HEK293T (cell line): ENCODE results near the gene SEPTIN1.
"Not testable (repeated sequence)": the region's sequence is repeated elsewhere in the genome, so short reads cannot be mapped to it uniquely, and the experiment has no call there.

ENCODE experiments used
- CTCF ChIA-PET: fragments of 350-600 bp; formaldehyde crosslinking; extraction: SDS; loops from one replicate; lab custom pipeline; 2021; ENCODE audit warnings: antibody characterized with exemption, inconsistent platforms; lab: Yijun Ruan, JAX
- POLR2A ChIA-PET: fragments of 350-600 bp; formaldehyde crosslinking; extraction: SDS; loops from one replicate; lab custom pipeline; 2020; ENCODE audit warnings: antibody characterized with exemption, inconsistent platforms; lab: Yijun Ruan, JAX
- DNase-seq: peaks from one replicate; pipeline ENCODE4 v3.0.0; 2012; ENCODE audit warnings: mixed read lengths; ENCODE audit errors: extremely low spot score
- ARNT ChIP-seq: fragments of 450-650 bp; IDR thresholded peaks from 2 replicates; pipeline ENCODE4 v1.6.1; 2017; ENCODE audit warnings: mild to moderate bottlenecking
- BHLHE40 ChIP-seq: fragments of 450-650 bp; IDR thresholded peaks from 2 replicates; pipeline ENCODE4 v1.6.1; 2016; ENCODE audit warnings: mild to moderate bottlenecking, moderate library complexity, borderline replicate concordance
- CTBP1 ChIP-seq: fragments of 450-650 bp; IDR thresholded peaks from 2 replicates; pipeline ENCODE4 v1.6.1; 2016; ENCODE audit warnings: borderline replicate concordance
- ELF4 ChIP-seq: fragments of 450-650 bp; IDR thresholded peaks from 2 replicates; pipeline ENCODE4 v1.6.1; 2017; ENCODE audit warnings: antibody characterized with exemption
- FOXA1 ChIP-seq: fragments of 450-650 bp; IDR thresholded peaks from 2 replicates; pipeline ENCODE4 v1.6.1; 2016; ENCODE audit warnings: mild to moderate bottlenecking
- FOXK2 ChIP-seq: fragments of 450-650 bp; IDR thresholded peaks from 2 replicates; pipeline ENCODE4 v1.6.1; 2016; ENCODE audit warnings: mild to moderate bottlenecking
- FOXM1 ChIP-seq: fragments of 450-650 bp; IDR thresholded peaks from 2 replicates; pipeline ENCODE4 v1.6.1; 2017; ENCODE audit warnings: mild to moderate bottlenecking, borderline replicate concordance
- HDGF ChIP-seq: fragments of 450-650 bp; IDR thresholded peaks from 2 replicates; pipeline ENCODE4 v1.6.1; 2017; ENCODE audit warnings: antibody characterized with exemption, borderline replicate concordance
- L3MBTL2 ChIP-seq: fragments of 450-650 bp; conservative IDR thresholded peaks from 2 replicates; pipeline ENCODE4 v1.6.1; 2016; ENCODE audit warnings: mild to moderate bottlenecking
- LEF1 ChIP-seq: fragments of 450-650 bp; IDR thresholded peaks from 2 replicates; pipeline ENCODE4 v1.6.1; 2017; ENCODE audit warnings: mild to moderate bottlenecking, borderline replicate concordance
- NFRKB ChIP-seq: fragments of 450-650 bp; IDR thresholded peaks from 2 replicates; pipeline ENCODE4 v1.6.1; 2016; ENCODE audit warnings: mild to moderate bottlenecking, moderate library complexity
- PKNOX1 ChIP-seq: fragments of 450-650 bp; IDR thresholded peaks from 2 replicates; pipeline ENCODE4 v1.6.1; 2016
- SP1 ChIP-seq: fragments of 450-650 bp; IDR thresholded peaks from 2 replicates; pipeline ENCODE4 v1.6.1; 2017
- SUZ12 ChIP-seq: fragments of 450-650 bp; IDR thresholded peaks from 2 replicates; pipeline ENCODE4 v1.6.1; 2016; ENCODE audit warnings: mild to moderate bottlenecking
- TARDBP ChIP-seq: fragments of 450-650 bp; IDR thresholded peaks from 2 replicates; pipeline ENCODE4 v1.6.1; 2016
- ZNF384 ChIP-seq: fragments of 450-650 bp; IDR thresholded peaks from 2 replicates; pipeline ENCODE4 v1.6.1; 2016

The SEPTIN1 gene

GRCh38 chr16:30350134-30350871, 32.1 kb downstream of the SEPTIN1 start:
- no peak for DNase-seq
- ChIA-PET POLR2A (interaction anchor here (0.7 to 1.0 kb wide), 2 partner anchors 15 to 21 kb away, joined by 3 read pairs; no protein-coding TSS in a partner anchor), CTCF (no interaction called here)
- TF ChIP-seq PKNOX1 (no peak), FOXA1 (no peak), LEF1 (no peak), SUZ12 (no peak), CTBP1 (no peak)

- DNase-seq: no peak
- no peak for TF ChIP-seq LEF1
- no peak for TF ChIP-seq FOXA1
- no peak for TF ChIP-seq FOXK2
- no peak for TF ChIP-seq HDGF
- no peak for TF ChIP-seq ELF4
- TF ChIP-seq BHLHE40: no peak
- no peak for TF ChIP-seq SP1
- no peak for TF ChIP-seq PKNOX1
- TF ChIP-seq TARDBP: no peak
- no peak for TF ChIP-seq NFRKB
- TF ChIP-seq ARNT: no peak
- TF ChIP-seq L3MBTL2: no peak
- no peak for TF ChIP-seq FOXM1
- TF ChIP-seq SUZ12: no peak
- TF ChIP-seq CTBP1: no peak
- TF ChIP-seq ZNF384: no peak
- POLR2A ChIA-PET: no interaction called here
- CTCF ChIA-PET: no interaction called here
Measured at GRCh38 chr16:30349675-30350074, 32.7 kb downstream of the SEPTIN1 start.

GRCh38 chr16:30348929-30349328, 33.4 kb downstream of the SEPTIN1 start:
- ChIA-PET POLR2A (no interaction called here), CTCF (interaction anchor here (0.6 kb wide), 1 partner anchor 66 kb away, joined by 3 read pairs; no protein-coding TSS in a partner anchor)
- DNase-seq: no peak
- TF ChIP-seq BHLHE40 (no peak), SUZ12 (no peak), FOXM1 (no peak), LEF1 (no peak), HDGF (no peak), CTBP1 (no peak), ARNT (no peak), NFRKB (no peak), FOXK2 (no peak), L3MBTL2 (no peak), TARDBP (no peak), FOXA1 (no peak)

DNA sequence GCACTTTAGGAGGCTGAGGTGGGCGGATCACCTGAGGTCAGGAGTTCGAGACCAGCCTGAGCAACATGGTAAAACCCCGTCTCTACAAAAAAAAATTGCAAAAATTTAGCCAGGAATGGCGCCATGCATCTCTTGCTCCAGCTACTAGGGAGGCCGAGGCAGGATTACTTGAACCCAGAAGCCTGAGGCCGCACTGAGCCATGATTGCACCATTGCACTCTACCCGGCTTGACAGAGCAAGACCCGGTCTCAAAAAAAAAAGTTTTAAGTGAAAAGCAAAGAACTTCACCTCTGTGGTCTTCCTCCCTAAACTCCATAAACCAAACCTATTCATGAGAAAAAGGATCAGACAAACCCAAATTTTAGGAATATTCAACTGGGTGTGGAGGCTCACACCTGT, 34.2 kb downstream of the SEPTIN1 start:
- CTCF ChIA-PET: no interaction called here
- no peak for TF ChIP-seq SP1
- TF ChIP-seq FOXA1: no peak
- TF ChIP-seq L3MBTL2: no peak
- no peak for TF ChIP-seq HDGF
- TF ChIP-seq ELF4: no peak
- TF ChIP-seq ZNF384: no peak

DNA sequence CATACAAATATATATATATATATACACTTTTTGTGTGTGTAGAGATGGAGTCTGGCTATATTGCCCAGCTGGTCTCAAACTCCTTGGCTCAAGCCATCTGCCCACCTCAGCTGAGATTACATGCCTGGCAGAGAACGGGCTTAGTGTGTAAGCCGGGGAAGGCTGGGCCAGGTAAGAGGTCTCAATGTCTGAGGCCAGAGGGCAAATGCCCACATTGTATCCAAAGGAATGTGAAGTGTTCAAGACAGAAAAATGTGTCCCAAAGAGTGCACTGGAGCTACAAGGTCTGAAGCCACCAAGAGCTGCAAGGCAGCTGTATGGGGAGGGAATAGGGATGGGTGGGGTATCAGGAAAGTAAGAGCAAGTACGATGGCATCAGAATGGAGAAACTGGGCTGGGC, 36.1 kb downstream of the SEPTIN1 start:
- no peak for TF ChIP-seq FOXM1
- TF ChIP-seq FOXK2: no peak
- TF ChIP-seq LEF1: no peak
- no peak for TF ChIP-seq HDGF
- CTCF ChIA-PET: no interaction called here

More for the DNA sequence above, 34.2 kb downstream of the SEPTIN1 start:
- POLR2A ChIA-PET: interaction anchor here (1.8 kb wide), 1 partner anchor 8 kb away, joined by 5 read pairs; no protein-coding TSS in a partner anchor
- DNase-seq: no peak

GRCh38 chr16:30343491-30343820, 38.9 kb downstream of the SEPTIN1 start:
- POLR2A ChIA-PET: interaction anchor here (1.4 kb wide), 1 partner anchor 184 kb away, joined by 4 read pairs; no protein-coding TSS in a partner anchor
- CTCF ChIA-PET, DNase-seq: not testable (repeated sequence)

More for the DNA sequence above, 36.1 kb downstream of the SEPTIN1 start:
- no peak for DNase-seq
- POLR2A ChIA-PET: interaction anchor here (0.7 to 1.8 kb wide), 3 partner anchors 8 to 32 kb away, joined by 3 to 7 read pairs (median 5); partner anchors contain the start of gene CD2BP2

DNA sequence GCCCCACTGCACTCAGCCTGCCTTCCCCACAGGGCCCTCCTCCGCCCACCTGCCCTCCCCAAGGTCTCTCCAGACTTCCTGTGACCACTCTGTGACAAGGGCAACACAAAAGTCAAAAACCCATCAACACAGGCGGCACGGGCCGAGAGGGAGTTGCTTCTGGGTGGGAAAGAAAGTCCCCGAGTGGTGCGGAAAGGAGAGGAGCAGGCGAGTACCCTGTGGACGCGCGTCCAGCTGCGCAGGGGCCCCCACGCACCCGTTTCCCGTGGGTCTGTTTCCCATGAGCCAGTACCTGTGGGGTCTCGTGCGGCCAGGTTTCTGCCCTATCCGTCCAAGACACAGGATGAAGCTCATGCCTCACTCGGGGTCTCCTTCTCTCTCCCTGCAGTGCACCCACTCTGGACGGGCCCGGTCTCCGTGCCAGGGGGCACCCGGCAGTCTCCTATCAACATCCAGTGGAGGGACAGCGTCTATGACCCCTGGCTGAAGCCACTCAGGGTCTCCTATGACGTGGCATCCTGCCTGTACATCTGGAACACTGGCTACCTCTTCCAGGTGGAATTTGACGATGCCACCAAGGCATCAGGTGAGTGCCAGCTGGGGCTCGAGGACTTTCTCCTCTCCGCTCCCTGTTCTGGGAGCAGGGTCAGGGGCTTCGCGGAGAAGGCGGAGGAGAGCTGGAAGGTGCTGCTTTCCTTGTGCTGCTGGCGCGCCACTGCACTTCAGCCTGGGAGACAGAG, 39.4 kb downstream of the SEPTIN1 start:
- no peak for TF ChIP-seq CTBP1
- no peak for TF ChIP-seq NFRKB
- CTCF ChIA-PET: interaction anchor here (0.5 kb wide), 1 partner anchor 110 kb away, joined by 5 read pairs; no protein-coding TSS in a partner anchor
- no peak for DNase-seq
- POLR2A ChIA-PET: interaction anchor here (1.2 to 1.4 kb wide), 2 partner anchors 12 to 184 kb away, joined by 4 to 6 read pairs; partner anchors contain the start of gene CD2BP2

- DNase-seq, CTCF ChIA-PET: not testable (repeated sequence)
- POLR2A ChIA-PET: interaction anchor here (1.2 to 1.4 kb wide), 2 partner anchors 13 to 185 kb away, joined by 4 to 6 read pairs; partner anchors contain the start of gene CD2BP2
Measured at GRCh38 chr16:30341971-30342370, 40.4 kb downstream of the SEPTIN1 start.
